HL-60 (cell line): Measurements from ENCODE around the gene NANOS2.

Experiments
- GABPA ChIP-seq: IDR thresholded peaks from 2 replicates; pipeline ENCODE4 v1.6.1; 2012; ENCODE audit warnings: low read depth
- POLR2AphosphoS5 ChIP-seq: IDR thresholded peaks from 2 replicates; pipeline ENCODE4 v1.6.1; 2012; ENCODE audit warnings: low read depth
- REST ChIP-seq: IDR thresholded peaks from 2 replicates; pipeline ENCODE4 v1.6.1; 2012; ENCODE audit warnings: low read depth; ENCODE audit not compliant: insufficient replicate concordance
- TF ChIP-seq, protein P1 (sequence below): IDR thresholded peaks from one replicate; pipeline ENCODE4 v1.5.1; 2011; ENCODE audit warnings: low read length, control low read depth, inconsistent platforms; ENCODE audit not compliant: insufficient read depth

DNA sequence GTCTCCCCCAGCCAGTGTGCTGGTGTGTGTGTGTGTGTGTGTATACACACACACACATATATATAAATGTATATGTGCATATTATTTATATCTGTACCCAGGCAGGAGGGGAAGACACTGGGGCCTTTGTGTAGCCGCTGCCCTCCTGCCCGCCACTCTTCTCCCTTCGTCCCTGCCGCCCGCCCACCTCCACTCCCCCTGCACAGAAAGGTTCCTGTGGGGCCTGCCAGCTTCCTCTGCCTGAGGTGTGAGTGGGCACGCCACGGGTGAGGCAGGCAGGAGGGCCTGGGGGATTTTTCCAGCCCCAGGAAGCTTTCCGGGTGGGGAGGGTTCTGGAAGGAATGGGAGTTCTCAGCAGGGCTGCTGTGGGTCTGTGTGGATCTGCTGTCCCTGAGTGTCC, 35.5 kb downstream of the NANOS2 start:
- TF ChIP-seq, protein P1, sequence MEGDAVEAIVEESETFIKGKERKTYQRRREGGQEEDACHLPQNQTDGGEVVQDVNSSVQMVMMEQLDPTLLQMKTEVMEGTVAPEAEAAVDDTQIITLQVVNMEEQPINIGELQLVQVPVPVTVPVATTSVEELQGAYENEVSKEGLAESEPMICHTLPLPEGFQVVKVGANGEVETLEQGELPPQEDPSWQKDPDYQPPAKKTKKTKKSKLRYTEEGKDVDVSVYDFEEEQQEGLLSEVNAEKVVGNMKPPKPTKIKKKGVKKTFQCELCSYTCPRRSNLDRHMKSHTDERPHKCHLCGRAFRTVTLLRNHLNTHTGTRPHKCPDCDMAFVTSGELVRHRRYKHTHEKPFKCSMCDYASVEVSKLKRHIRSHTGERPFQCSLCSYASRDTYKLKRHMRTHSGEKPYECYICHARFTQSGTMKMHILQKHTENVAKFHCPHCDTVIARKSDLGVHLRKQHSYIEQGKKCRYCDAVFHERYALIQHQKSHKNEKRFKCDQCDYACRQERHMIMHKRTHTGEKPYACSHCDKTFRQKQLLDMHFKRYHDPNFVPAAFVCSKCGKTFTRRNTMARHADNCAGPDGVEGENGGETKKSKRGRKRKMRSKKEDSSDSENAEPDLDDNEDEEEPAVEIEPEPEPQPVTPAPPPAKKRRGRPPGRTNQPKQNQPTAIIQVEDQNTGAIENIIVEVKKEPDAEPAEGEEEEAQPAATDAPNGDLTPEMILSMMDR = no peak
- TF ChIP-seq GABPA (no peak), REST (no peak), POLR2AphosphoS5 (no peak)
